22Rv1 (cell line): ENCODE data around the gene RPL37A.

ENCODE experiments used
- CTCF ChIP-seq: fragments of 450-650 bp; IDR thresholded peaks from 2 replicates; pipeline ENCODE4 v1.5.1; 2017; ENCODE audit warnings: mild to moderate bottlenecking
- ZFX ChIP-seq: fragments of 450-650 bp; IDR thresholded peaks from 2 replicates; pipeline ENCODE4 v1.6.1; 2017; ENCODE audit warnings: antibody characterized with exemption, borderline replicate concordance

GRCh38 chr2:216463148-216463547, 35.5 kb upstream of the RPL37A start:
- TF ChIP-seq CTCF: no peak
- TF ChIP-seq ZFX: no peak
